AG10803 (cell line): Measurements from ENCODE around the gene ARL4D.
"Not testable (repeated sequence)": the region's sequence is repeated elsewhere in the genome, so short reads cannot be mapped to it uniquely, and the experiment has no call there.

Source experiments
- DNase-seq: peaks from one replicate; pipeline ENCODE4 v3.0.0; 2010; ENCODE audit warnings: low read depth
- H3K4me3 ChIP-seq: 2 replicates; pipeline ENCODE4 v1.5.1; 2011; ENCODE audit warnings: mild to moderate bottlenecking, low read length, control low read depth
- CTCF ChIP-seq: conservative IDR thresholded peaks from 2 replicates; pipeline ENCODE4 v1.5.1; 2011; ENCODE audit warnings: mild to moderate bottlenecking, low read length, control low read depth, inconsistent platforms

ARL4D gene

GRCh38 chr17:43363181-43363925, 35.4 kb upstream of the ARL4D start:
- no peak overlapping the region for H3K4me3 ChIP-seq
- no peak for TF ChIP-seq CTCF
- no peak for DNase-seq

GRCh38 chr17:43363926-43364285, 34.9 kb upstream of the ARL4D start:
- DNase-seq, result no peak
- no peak overlapping the region for H3K4me3 ChIP-seq
- no peak for TF ChIP-seq CTCF

GRCh38 chr17:43365356-43365755, 33.4 kb upstream of the ARL4D start:
- peak; percentile 34 for TF ChIP-seq CTCF
- DNase-seq, result no peak
- no peak overlapping the region for H3K4me3 ChIP-seq

- H3K4me3 ChIP-seq, DNase-seq: not testable (repeated sequence)
Measured at GRCh38 chr17:43365921-43366320, 32.9 kb upstream of the ARL4D start.

- TF ChIP-seq CTCF, result no peak
- peak; percentile 62 for DNase-seq
- peak overlapping the region; percentile 44 for H3K4me3 ChIP-seq
Measured at GRCh38 chr17:43366891-43367736, 31.7 kb upstream of the ARL4D start.

- DNase-seq, result peak; percentile 91
- TF ChIP-seq CTCF, result no peak
- H3K4me3 ChIP-seq, result peak overlapping the region; percentile 58
Measured at GRCh38 chr17:43367737-43368242, 31.0 kb upstream of the ARL4D start.

- DNase-seq, result peak; percentile 85
- peak; percentile 6; the same call in 1 of the 2 replicates for TF ChIP-seq CTCF
- H3K4me3 ChIP-seq, result peak overlapping the region; percentile 58
Measured at GRCh38 chr17:43368740-43369506, 29.9 kb upstream of the ARL4D start.
